SJCRH30 (cell line): ENCODE results near the gene FMN2. TPM values are rescaled to one million over a fixed set of nuclear protein-coding genes. Genes with fewer than 3 reads are reported as not detected.

Experiments used
- DNase-seq, 2 experiments: peaks; one replicate each; pipeline ENCODE4 v3.0.0-alpha.2; 2015 to 2020
- H3K27ac ChIP-seq: fragments of 250-450 bp; sonication (Bioruptor Pico); 2 replicates; pipeline ENCODE4 v1.5.1; 2020; ENCODE audit warnings: mild to moderate bottlenecking, moderate library complexity
- H3K27me3 ChIP-seq: fragments of 250-450 bp; sonication (Bioruptor Pico); 2 replicates; pipeline ENCODE4 v1.5.1; 2020; ENCODE audit warnings: mild to moderate bottlenecking, moderate library complexity
- H3K36me3 ChIP-seq: fragments of 250-450 bp; sonication (Bioruptor Pico); 2 replicates; pipeline ENCODE4 v1.5.1; 2020; ENCODE audit warnings: mild to moderate bottlenecking, moderate library complexity
- H3K4me1 ChIP-seq: fragments of 250-450 bp; sonication (Bioruptor Pico); 2 replicates; pipeline ENCODE4 v1.5.1; 2020; ENCODE audit warnings: mild to moderate bottlenecking, moderate library complexity
- H3K4me3 ChIP-seq: fragments of 250-450 bp; sonication (Bioruptor Pico); 2 replicates; pipeline ENCODE4 v1.5.1; 2020; ENCODE audit warnings: mild to moderate bottlenecking, moderate library complexity
- H3K9me3 ChIP-seq: fragments of 250-450 bp; sonication (Bioruptor Pico); replicated peaks from 2 replicates; pipeline ENCODE4 v1.5.1; 2020; ENCODE audit warnings: mild to moderate bottlenecking, moderate library complexity
- total RNA-seq: library from RNA; depleted of rRNA; stranded (reverse); fragments of >200 nt; shearing (Covaris generic); gene quantifications from 2 replicates; pipeline ENCODE4 v1.2.3, GENCODE V29; 2014

The FMN2 gene
- total RNA-seq, 1 experiment from 2014 or later: not detected

DNA sequence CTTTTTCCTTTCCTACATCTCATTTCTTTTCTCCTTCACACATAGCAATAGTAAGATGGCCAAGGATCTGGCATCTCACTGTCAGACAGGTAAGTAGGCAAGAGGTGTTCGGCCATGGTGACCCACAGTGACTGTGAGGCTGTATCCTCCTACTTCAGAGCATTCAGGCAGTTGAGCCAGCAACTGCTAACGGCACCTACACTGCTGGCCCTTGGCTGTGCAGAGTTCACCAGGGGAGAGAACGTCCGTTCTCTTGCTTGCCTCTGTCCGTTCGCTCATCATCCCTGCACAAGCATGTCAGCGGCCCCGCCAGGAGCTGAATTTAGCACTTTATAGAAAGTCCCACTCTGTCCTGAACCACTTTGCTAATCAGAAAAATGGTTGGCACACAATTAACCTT, 406.7 kb downstream of the FMN2 start:
- Histone ChIP-seq H3K4me1 (no peaks in the 10 kb centered on the region), H3K36me3 (no peaks in the 10 kb centered on the region), H3K27ac (no peak overlapping the region), H3K9me3 (no peaks in the 10 kb centered on the region), H3K4me3 (no peak overlapping the region), H3K27me3 (no peaks in the 10 kb centered on the region)
- no peak for DNase-seq

DNA sequence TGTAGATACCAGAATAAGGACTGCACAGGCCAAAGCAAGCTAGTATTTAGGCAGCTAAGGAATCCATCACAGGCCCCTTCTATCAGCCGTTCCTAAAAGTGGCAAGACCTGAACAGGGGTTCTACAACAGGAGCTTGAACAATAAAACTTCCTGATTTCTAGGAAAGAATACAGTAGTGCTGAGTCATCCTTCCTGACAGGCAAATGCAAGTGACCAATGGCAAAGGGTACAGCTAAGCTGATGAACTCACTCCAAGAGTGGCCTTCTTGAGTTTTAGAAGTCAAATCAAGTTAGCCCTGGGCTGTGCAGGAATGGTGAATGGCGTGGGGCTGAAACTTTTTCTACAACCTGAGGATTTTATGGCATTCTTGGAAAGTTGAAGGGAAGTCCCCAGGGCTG, 407.3 kb downstream of the FMN2 start:
- H3K9me3 ChIP-seq: no peaks in the 10 kb centered on the region
- H3K27me3 ChIP-seq: no peaks in the 10 kb centered on the region
- no peaks in the 10 kb centered on the region for H3K36me3 ChIP-seq
- no peak overlapping the region for H3K4me3 ChIP-seq
- DNase-seq: no peak
- no peak overlapping the region for H3K27ac ChIP-seq
- H3K4me1 ChIP-seq: no peaks in the 10 kb centered on the region

- Histone ChIP-seq H3K27me3 (no peaks in the 10 kb centered on the region), H3K27ac (no peak overlapping the region), H3K4me3 (no peak overlapping the region), H3K36me3 (no peaks in the 10 kb centered on the region), H3K4me1 (no peaks in the 10 kb centered on the region), H3K9me3 (no peaks in the 10 kb centered on the region)
- DNase-seq: no peak
Measured at GRCh38 chr1:240500647-240501046, 409.0 kb downstream of the FMN2 start.

GRCh38 chr1:240501115-240501514, 409.4 kb downstream of the FMN2 start:
- Histone ChIP-seq H3K27ac (no peak overlapping the region), H3K4me3 (no peak overlapping the region), H3K9me3 (no peaks in the 10 kb centered on the region), H3K4me1 (no peaks in the 10 kb centered on the region), H3K27me3 (no peaks in the 10 kb centered on the region), H3K36me3 (no peaks in the 10 kb centered on the region)
- DNase-seq: no peak

GRCh38 chr1:240503036-240503435, 411.4 kb downstream of the FMN2 start:
- Histone ChIP-seq H3K9me3 (no peaks in the 10 kb centered on the region), H3K36me3 (no peaks in the 10 kb centered on the region), H3K4me1 (no peaks in the 10 kb centered on the region), H3K27ac (no peak overlapping the region), H3K4me3 (no peak overlapping the region), H3K27me3 (no peaks in the 10 kb centered on the region)
- no peak for DNase-seq

GRCh38 chr1:240503558-240503957, 411.9 kb downstream of the FMN2 start:
- no peak for DNase-seq
- H3K36me3 ChIP-seq: no peaks in the 10 kb centered on the region
- no peaks in the 10 kb centered on the region for H3K27me3 ChIP-seq
- H3K4me1 ChIP-seq: no peaks in the 10 kb centered on the region
- no peak overlapping the region for H3K27ac ChIP-seq
- H3K9me3 ChIP-seq: no peaks in the 10 kb centered on the region
- no peak overlapping the region for H3K4me3 ChIP-seq

DNA sequence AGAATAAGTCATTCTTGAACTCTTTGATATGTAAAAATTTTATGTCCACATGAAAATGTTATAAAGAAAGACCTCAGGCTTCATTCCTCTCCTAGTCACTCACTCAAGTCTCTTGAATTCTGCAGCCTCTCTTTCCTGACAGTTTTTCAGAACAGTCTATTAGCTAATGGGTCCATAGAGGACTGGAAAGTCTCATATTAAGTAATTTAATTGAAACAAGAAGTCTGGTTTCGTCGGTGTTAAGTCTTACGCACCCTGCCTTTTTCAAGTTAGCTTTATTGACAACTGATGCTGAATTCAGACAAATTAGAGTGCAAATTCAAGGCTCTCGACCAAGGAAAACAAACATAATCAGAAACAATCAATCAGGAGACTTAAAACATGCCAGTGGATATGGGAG, 414.5 kb downstream of the FMN2 start:
- Histone ChIP-seq H3K4me3 (no peak overlapping the region), H3K36me3 (no peaks in the 10 kb centered on the region), H3K27me3 (no peaks in the 10 kb centered on the region), H3K27ac (no peak overlapping the region), H3K9me3 (no peaks in the 10 kb centered on the region), H3K4me1 (no peaks in the 10 kb centered on the region)
- no peak for DNase-seq

DNA sequence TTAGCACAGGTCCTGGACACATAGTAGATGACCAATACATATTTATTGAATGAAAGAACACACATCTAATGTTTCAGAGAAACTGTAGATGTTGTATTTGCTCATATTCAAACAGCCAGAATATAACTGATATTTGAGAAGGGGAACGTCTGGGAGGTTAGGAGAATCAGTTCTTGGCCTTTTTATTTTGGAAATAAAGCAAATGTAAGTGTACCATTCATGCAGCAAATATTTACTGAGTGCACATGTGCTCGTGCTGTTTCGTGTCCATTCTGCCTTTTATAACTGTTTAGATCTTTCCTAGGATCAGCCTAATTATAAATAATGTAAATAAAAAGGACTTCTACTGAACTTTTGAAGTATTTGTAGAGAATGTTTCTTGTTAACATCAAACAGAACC, 416.5 kb downstream of the FMN2 start:
- Histone ChIP-seq H3K27me3 (no peaks in the 10 kb centered on the region), H3K4me1 (no peaks in the 10 kb centered on the region), H3K36me3 (no peaks in the 10 kb centered on the region), H3K4me3 (no peak overlapping the region), H3K27ac (no peak overlapping the region), H3K9me3 (no peaks in the 10 kb centered on the region)
- no peak for DNase-seq

DNA sequence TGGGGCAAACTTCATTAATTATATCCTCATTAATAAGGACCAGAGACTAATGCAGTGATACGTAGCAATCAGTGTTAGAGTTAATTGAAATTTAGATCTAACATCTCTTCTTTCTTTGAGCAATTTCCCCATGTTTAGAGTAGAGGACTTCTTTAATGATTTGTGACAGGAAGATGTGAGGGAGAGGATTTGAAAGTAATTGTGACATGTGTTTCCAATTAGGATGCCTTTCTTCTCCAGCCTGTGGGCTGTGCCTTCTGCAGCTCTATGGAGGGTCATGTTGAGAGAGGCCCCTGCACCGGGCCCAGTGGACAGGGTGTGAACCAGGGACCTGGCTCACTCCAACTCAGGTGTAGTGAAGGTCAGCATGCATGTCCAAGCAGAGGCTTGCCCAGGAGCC, 417.3 kb downstream of the FMN2 start:
- no peaks in the 10 kb centered on the region for H3K9me3 ChIP-seq
- DNase-seq: no peak
- H3K4me3 ChIP-seq: no peak overlapping the region
- H3K4me1 ChIP-seq: no peaks in the 10 kb centered on the region
- H3K27me3 ChIP-seq: no peaks in the 10 kb centered on the region
- H3K27ac ChIP-seq: no peak overlapping the region
- H3K36me3 ChIP-seq: no peaks in the 10 kb centered on the region

GRCh38 chr1:240511789-240512188, 420.1 kb downstream of the FMN2 start:
- Histone ChIP-seq H3K4me3 (no peak overlapping the region), H3K9me3 (no peaks in the 10 kb centered on the region), H3K27ac (no peak overlapping the region), H3K27me3 (no peaks in the 10 kb centered on the region), H3K4me1 (no peaks in the 10 kb centered on the region), H3K36me3 (no peaks in the 10 kb centered on the region)
- no peak for DNase-seq

GRCh38 chr1:240515505-240515904, 423.8 kb downstream of the FMN2 start:
- H3K27ac ChIP-seq: no peak overlapping the region

DNA sequence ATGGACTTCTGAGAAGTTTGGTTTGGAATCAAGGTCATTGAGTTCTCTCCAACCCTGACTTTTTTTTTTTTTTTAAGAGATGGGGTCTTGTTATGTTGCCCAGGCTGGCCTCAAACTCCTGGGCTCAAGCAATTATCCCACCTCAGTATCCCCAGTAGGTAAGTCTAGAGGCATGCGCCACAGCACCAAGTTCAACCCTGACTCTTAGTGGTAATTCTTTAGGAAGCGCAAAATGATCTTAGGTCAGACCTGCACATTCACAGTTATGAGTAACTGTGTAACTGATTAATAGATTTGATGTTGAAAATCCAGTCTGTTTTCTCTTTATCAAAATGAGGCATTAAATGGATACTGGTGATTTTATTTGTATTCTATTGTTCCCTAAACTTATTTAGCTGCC, 424.4 kb downstream of the FMN2 start:
- DNase-seq: no peak
- no peak overlapping the region for H3K4me3 ChIP-seq
- no peaks in the 10 kb centered on the region for H3K27me3 ChIP-seq
- H3K9me3 ChIP-seq: no peaks in the 10 kb centered on the region
- no peaks in the 10 kb centered on the region for H3K36me3 ChIP-seq
- H3K4me1 ChIP-seq: no peaks in the 10 kb centered on the region
- no peak overlapping the region for H3K27ac ChIP-seq

More at GRCh38 chr1:240515505-240515904, 423.8 kb downstream of the FMN2 start:
- no peak for DNase-seq
- H3K27me3 ChIP-seq: no peaks in the 10 kb centered on the region
- no peak overlapping the region for H3K4me3 ChIP-seq
- no peaks in the 10 kb centered on the region for H3K4me1 ChIP-seq
- H3K36me3 ChIP-seq: no peaks in the 10 kb centered on the region
- H3K9me3 ChIP-seq: no peaks in the 10 kb centered on the region

DNA sequence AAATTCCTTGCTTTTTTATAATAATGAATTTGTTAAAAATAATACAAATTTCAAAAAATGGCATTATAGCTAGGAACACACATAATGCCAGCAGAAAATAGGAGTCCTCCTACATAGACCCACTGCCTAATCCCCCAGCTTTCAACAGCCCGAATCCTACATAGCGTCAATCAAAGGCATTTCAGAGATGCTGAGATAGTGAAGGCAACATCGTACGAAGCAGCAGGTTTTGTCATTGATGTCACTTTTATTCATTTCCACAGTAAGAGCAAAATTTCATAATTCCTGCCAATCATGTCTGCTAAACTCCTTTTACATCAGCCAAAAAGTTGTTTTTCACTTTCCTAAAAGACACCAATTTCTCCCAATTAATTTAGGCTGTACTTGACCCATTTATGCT, 426.2 kb downstream of the FMN2 start:
- H3K27ac ChIP-seq: no peak overlapping the region
- H3K36me3 ChIP-seq: no peaks in the 10 kb centered on the region
- no peaks in the 10 kb centered on the region for H3K4me1 ChIP-seq
- DNase-seq: no peak
- no peak overlapping the region for H3K4me3 ChIP-seq
- H3K9me3 ChIP-seq: no peaks in the 10 kb centered on the region
- no peaks in the 10 kb centered on the region for H3K27me3 ChIP-seq

DNA sequence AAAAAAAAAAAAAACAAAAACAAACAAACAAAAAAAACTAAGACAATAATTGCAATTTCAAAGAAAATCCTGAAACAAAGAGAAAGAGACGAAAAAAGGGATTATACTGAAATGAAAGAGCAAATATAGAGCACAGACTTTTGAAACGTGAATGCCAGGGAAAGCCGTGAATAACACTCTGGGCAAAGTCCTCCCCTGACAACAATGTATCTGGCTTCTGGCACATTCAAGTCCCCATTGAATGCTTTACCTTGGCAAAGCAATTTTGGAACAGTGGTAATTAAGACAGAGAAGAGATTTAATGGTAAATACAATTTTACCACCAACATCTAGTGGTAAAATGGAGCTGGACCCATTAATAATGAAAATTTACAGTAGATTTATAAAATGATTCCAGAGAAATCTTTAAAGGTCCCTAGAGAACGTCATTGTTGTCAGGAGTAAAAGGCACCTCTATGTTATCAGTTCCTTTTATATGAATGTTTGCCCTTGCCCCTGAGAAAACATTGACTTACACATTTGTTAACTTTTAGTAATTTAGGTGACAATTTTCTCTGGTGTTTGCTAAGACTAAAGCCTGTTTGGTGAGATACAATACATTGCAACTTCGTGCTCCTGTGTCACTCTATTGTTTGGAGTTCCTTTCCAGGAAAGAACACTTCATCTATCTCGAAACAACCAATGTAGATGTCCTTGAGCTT, 430.6 kb downstream of the FMN2 start:
- Histone ChIP-seq H3K27me3 (no peaks in the 10 kb centered on the region), H3K4me3 (no peak overlapping the region), H3K4me1 (no peaks in the 10 kb centered on the region), H3K9me3 (no peaks in the 10 kb centered on the region), H3K36me3 (no peaks in the 10 kb centered on the region), H3K27ac (no peak overlapping the region)
- DNase-seq: no peak

DNA sequence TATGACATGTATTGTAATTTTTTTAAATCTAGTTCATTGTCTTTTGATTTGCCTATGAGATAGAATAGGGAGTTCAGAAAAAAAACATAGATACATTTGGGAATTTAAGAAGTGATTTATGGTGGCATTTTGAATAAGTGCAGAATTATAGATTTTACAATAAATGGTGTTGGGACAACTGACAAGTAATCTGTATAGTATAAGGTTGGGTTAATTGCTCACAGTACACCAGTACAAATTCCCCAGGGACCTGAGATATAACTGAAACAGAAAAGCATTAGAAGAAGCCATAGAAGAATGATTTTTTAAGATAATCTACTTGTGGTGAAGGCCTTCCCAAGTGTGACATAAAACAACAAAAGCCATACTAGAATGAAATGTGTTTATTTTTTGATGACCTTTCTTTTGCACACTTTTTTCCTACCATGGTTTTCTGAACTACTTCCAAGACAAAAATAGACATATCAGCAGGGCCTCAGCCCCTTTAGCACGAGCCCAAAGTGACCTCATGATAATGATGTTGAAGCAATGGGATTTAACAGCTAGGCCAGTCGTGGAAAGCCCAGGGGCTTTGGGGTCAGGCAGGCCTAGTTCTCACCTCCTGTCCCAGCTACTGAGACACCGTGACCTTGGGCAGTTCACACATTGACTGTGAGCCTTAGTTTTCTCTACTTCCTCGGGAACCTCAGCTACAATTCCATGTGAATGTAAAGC, 432.8 kb downstream of the FMN2 start:
- H3K4me3 ChIP-seq: no peak overlapping the region
- no peaks in the 10 kb centered on the region for H3K27me3 ChIP-seq
- no peaks in the 10 kb centered on the region for H3K36me3 ChIP-seq
- H3K4me1 ChIP-seq: no peaks in the 10 kb centered on the region
- DNase-seq: no peak
- H3K27ac ChIP-seq: no peak overlapping the region
- no peaks in the 10 kb centered on the region for H3K9me3 ChIP-seq
